Activated T-helper 17 cell treated with anti-CD3 and anti-CD28 coated beads, Interleukin-2, amount 50 U/mL, for 72 hours (primary cell): ENCODE measurements around the gene HCRT. TPM values are rescaled to one million over a fixed set of nuclear protein-coding genes. Genes with fewer than 3 reads are reported as not detected.

Experiments
- ATAC-seq: fragments of 150-1000 bp; cut with Tn5 transposase; replicated peaks from 2 replicates; pipeline ENCODE4 v1.10.0; 2021; ENCODE audit warnings: mild to moderate bottlenecking, moderate library complexity
- H3K27ac Mint-ChIP-seq: one replicate; pipeline ENCODE4 v1.8.0; 2022; ENCODE audit warnings: mixed read lengths
- H3K27me3 Mint-ChIP-seq: one replicate; pipeline ENCODE4 v1.8.0; 2022; ENCODE audit warnings: mixed read lengths
- H3K36me3 Mint-ChIP-seq: one replicate; pipeline ENCODE4 v1.8.0; 2022; ENCODE audit warnings: low read depth, mild to moderate bottlenecking, mixed read lengths
- H3K4me1 Mint-ChIP-seq: one replicate; pipeline ENCODE4 v1.8.0; 2022; ENCODE audit warnings: mixed read lengths
- H3K4me3 Mint-ChIP-seq: one replicate; pipeline ENCODE4 v1.8.0; 2022; ENCODE audit warnings: mild to moderate bottlenecking, mixed read lengths
- H3K9me3 Mint-ChIP-seq: one replicate; pipeline ENCODE4 v1.8.0; 2022; ENCODE audit warnings: mixed read lengths
- total RNA-seq, 2 donors: library from RNA; stranded (reverse); gene quantifications; one replicate each; pipeline ENCODE4 v1.2.3, GENCODE V29; 2022

HCRT gene
- total RNA-seq, 2 donors from 2014 or later = not detected

DNA sequence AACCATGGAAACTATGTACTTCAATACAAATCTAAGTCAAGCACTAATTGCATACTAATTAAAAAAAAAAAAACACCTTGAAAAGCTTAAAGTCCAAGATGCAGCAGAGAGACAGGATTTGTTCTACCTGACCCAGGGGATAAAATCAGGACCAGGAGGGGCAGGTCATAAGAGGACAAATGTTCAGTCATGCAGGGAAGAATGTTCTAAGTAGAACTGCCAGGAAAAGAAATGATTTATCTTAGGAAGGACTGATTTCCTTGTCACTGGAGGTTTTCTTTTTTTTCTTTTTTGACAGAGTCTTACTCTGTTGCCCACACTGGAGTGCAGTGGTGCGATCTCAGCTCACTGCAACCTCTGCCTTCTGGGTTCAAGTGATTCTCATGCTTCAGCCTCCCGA is 18.1 kb upstream of the HCRT start:
- Mint-ChIP-seq H3K4me3 (no peak overlapping the region), H3K9me3 (no peaks in the 10 kb centered on the region), H3K36me3 (peaks cover 91% of the 10 kb centered on the region), H3K27me3 (no peaks in the 10 kb centered on the region), H3K27ac (no peak overlapping the region), H3K4me1 (no peaks in the 10 kb centered on the region)
- no peak for ATAC-seq

DNA sequence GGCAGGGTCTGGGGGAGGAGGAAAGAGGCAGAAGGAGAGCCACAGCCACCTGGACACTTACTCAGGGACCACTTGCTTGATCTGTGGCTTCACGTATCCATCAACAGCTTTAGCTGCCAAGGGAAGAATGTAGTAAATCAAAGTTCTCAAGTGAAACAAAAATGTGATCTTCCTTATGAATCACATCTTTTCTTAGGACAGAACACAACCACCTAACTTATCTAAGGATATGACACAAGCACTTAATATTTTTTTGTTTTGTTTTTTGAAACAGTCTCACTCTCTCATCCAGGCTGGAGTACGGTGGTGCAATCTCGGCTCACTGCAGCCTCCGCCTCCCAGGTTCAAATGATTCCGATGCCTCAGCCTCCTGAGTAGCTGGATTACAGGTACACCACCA is 17.4 kb upstream of the HCRT start:
- ATAC-seq = no peak
- H3K4me1 Mint-ChIP-seq = no peaks in the 10 kb centered on the region
- H3K4me3 Mint-ChIP-seq = no peak overlapping the region
- H3K36me3 Mint-ChIP-seq = peaks cover 84% of the 10 kb centered on the region
- H3K27ac Mint-ChIP-seq = peak overlapping the region; percentile 2
- no peaks in the 10 kb centered on the region for H3K9me3 Mint-ChIP-seq
- H3K27me3 Mint-ChIP-seq = no peaks in the 10 kb centered on the region

- no peaks in the 10 kb centered on the region for H3K9me3 Mint-ChIP-seq
- H3K36me3 Mint-ChIP-seq = peaks cover 79% of the 10 kb centered on the region
- peak overlapping the region; percentile 2 for H3K27ac Mint-ChIP-seq
- no peaks in the 10 kb centered on the region for H3K27me3 Mint-ChIP-seq
- H3K4me3 Mint-ChIP-seq = no peak overlapping the region
- ATAC-seq = no peak
- no peaks in the 10 kb centered on the region for H3K4me1 Mint-ChIP-seq
These were observed 16.9 kb upstream of the HCRT start for GRCh38 chr17:42202159-42202558.

DNA sequence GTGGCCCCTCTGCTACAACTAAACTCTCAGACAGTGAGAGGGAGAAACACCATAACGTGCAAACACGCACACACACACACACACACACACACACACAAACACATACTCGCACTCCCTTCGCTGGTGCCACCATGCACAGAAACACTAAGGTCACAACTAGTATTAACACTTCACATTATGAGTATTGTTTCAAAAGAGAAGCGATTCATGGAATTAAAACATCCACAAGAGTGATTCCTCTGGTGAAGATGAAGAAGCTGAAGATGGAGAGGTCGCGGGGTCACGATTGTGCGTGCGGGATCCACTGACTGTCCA is 16.2 kb upstream of the HCRT start:
- Mint-ChIP-seq H3K9me3 (no peaks in the 10 kb centered on the region), H3K36me3 (peaks cover 71% of the 10 kb centered on the region), H3K27me3 (no peaks in the 10 kb centered on the region), H3K27ac (peak overlapping the region; percentile 2), H3K4me1 (peaks cover under 1% of the 10 kb centered on the region), H3K4me3 (no peak overlapping the region)
- no peak for ATAC-seq

GRCh38 chr17:42200706-42201457 is 15.6 kb upstream of the HCRT start:
- Mint-ChIP-seq H3K27me3 (no peaks in the 10 kb centered on the region), H3K9me3 (no peaks in the 10 kb centered on the region), H3K4me1 (peaks cover 5% of the 10 kb centered on the region), H3K27ac (no peak overlapping the region), H3K4me3 (no peak overlapping the region), H3K36me3 (peaks cover 66% of the 10 kb centered on the region)
- no peak for ATAC-seq

DNA sequence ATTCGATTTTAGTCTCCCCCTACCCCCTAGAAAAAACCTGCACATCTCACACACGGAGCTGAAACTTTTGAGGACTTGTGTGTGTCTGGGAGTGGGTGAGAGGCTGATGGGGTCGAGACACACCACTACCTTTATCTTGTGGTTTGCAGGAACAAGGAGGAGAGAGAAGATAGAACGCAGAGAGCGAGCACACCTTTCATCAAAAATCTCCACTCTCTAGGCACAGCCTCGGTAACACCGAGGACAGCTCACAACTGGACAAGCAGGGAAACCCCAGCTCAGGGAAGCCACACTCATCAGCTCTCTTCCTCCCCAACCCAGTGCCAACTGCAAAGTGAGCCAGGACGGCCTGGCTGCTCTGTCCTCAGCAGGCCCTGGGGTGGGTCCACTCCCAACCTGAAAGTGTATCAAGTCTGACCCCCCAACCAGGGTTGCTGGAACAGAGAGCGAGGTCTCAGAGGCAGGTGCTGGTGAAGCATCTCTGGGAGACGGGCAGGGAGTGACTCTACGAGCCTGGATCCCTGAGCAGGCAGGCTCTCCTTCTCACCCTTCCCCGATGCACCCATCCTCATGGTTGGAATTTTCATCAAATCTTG is 14.3 kb upstream of the HCRT start:
- Mint-ChIP-seq H3K36me3 (peaks cover 52% of the 10 kb centered on the region), H3K4me1 (peaks cover 5% of the 10 kb centered on the region)

DNA sequence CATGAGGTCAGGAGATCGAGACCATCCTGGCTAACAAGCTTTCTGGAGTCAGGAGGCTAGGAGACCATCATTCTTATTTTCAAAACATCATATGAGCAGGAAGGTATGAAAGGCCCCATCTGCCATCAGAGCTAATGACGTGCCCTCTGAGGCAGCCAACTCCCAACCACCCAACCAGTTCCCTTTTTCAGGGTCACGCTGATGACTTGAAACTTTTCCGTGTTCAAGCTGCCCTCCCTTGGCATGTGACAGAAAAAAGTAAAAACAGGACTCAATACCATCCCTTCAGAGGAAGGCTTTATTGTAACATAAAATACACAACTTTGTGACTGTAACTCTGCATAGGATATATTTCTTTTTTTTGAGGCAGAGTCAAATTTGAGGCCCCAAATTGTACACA is 13.6 kb upstream of the HCRT start:
- H3K9me3 Mint-ChIP-seq = no peaks in the 10 kb centered on the region

More for the DNA sequence above, 14.3 kb upstream of the HCRT start:
- ATAC-seq = no peak
- no peak overlapping the region for H3K4me3 Mint-ChIP-seq
- H3K9me3 Mint-ChIP-seq = no peaks in the 10 kb centered on the region
- H3K27ac Mint-ChIP-seq = no peak overlapping the region
- H3K27me3 Mint-ChIP-seq = no peaks in the 10 kb centered on the region

DNA sequence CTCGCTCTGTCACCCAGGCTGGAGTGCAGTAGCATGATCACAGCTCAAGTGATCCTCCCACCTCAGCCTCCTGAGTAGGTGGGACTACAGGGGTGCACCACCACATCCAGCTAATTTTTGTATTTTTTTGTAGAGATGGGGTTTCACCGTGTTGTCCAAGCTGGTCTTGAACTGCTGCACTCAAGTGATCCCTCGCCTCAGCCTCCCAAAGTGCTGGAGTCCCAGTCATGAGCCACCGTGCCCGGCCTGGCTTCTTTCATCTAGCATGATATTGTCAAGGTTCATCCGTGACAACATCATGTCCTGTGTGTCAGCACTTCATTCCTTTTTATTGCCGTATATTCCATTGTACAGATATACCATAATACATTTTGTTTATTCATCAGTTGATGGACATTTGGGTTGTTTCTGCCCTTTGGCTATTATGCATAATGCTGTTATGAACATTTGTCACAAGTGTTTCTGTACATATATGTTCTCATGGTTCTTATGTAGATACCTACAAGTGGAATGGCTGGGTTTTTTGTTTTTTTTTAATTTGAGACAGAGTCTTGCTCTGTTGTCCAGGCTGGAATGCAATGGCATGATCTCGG is 12.4 kb upstream of the HCRT start:
- Mint-ChIP-seq H3K27ac (no peak overlapping the region), H3K9me3 (no peaks in the 10 kb centered on the region), H3K36me3 (peaks cover 34% of the 10 kb centered on the region), H3K4me1 (peaks cover 11% of the 10 kb centered on the region), H3K4me3 (no peak overlapping the region), H3K27me3 (no peaks in the 10 kb centered on the region)
- no peak for ATAC-seq

More for the DNA sequence above, 13.6 kb upstream of the HCRT start:
- H3K36me3 Mint-ChIP-seq = peaks cover 46% of the 10 kb centered on the region
- H3K4me1 Mint-ChIP-seq = peaks cover 6% of the 10 kb centered on the region
- no peaks in the 10 kb centered on the region for H3K27me3 Mint-ChIP-seq
- ATAC-seq = no peak
- no peak overlapping the region for H3K4me3 Mint-ChIP-seq
- no peak overlapping the region for H3K27ac Mint-ChIP-seq

- Mint-ChIP-seq H3K9me3 (no peaks in the 10 kb centered on the region), H3K4me1 (peaks cover 11% of the 10 kb centered on the region), H3K4me3 (peak within 1 kb of the TSS; percentile 89), H3K27ac (peak within 1 kb of the TSS; percentile 93), H3K36me3 (peaks cover 2% of the 10 kb centered on the region), H3K27me3 (no peaks in the 10 kb centered on the region)
- peak; percentile 98 for ATAC-seq
These were observed 9.0 kb upstream of the HCRT start, which contains the start of gene GHDC for GRCh38 chr17:42193969-42194899. Gene GHDC (minus strand): TSS chr17:42194494. CDS start chr17:42193581, 913 bp downstream.

- ATAC-seq = no peak
- no peaks in the 10 kb centered on the region for H3K36me3 Mint-ChIP-seq
- peak overlapping the region; percentile 93 for H3K27ac Mint-ChIP-seq
- H3K4me3 Mint-ChIP-seq = peak overlapping the region; percentile 89
- H3K9me3 Mint-ChIP-seq = no peaks in the 10 kb centered on the region
- peaks cover 11% of the 10 kb centered on the region for H3K4me1 Mint-ChIP-seq
- no peaks in the 10 kb centered on the region for H3K27me3 Mint-ChIP-seq
These were observed 8.1 kb upstream of the HCRT start for GRCh38 chr17:42193216-42193968.

GRCh38 chr17:42192189-42193126 is 7.2 kb upstream of the HCRT start:
- Mint-ChIP-seq H3K4me3 (peak overlapping the region; percentile 89), H3K27ac (peak overlapping the region; percentile 28), H3K27me3 (no peaks in the 10 kb centered on the region), H3K9me3 (no peaks in the 10 kb centered on the region), H3K36me3 (no peaks in the 10 kb centered on the region), H3K4me1 (peaks cover 11% of the 10 kb centered on the region)
- no peak for ATAC-seq

- no peak overlapping the region for H3K4me3 Mint-ChIP-seq
- H3K4me1 Mint-ChIP-seq = peaks cover 9% of the 10 kb centered on the region
- H3K36me3 Mint-ChIP-seq = no peaks in the 10 kb centered on the region
- no peaks in the 10 kb centered on the region for H3K27me3 Mint-ChIP-seq
- no peak for ATAC-seq
- no peak overlapping the region for H3K27ac Mint-ChIP-seq
- no peaks in the 10 kb centered on the region for H3K9me3 Mint-ChIP-seq
These were observed 6.0 kb upstream of the HCRT start for GRCh38 chr17:42191275-42191608.
